B cell (primary cell): ENCODE results near the gene TXNDC17. TPM values are rescaled to one million over a fixed set of nuclear protein-coding genes. Genes with fewer than 3 reads are reported as not detected.

Experiments used
- ATAC-seq: fragments of 200-7000 bp; cut with Tn5 transposase; one replicate; pipeline ENCODE4 v1.10.0; 2021; ENCODE audit warnings: low read depth, mild to moderate bottlenecking, moderate number of reproducible peaks, moderate library complexity
- CTCF ChIA-PET: fragments of 350-600 bp; sonication (Branson Sonifier 250); formaldehyde crosslinking; loops from one replicate; lab custom pipeline; 2021; ENCODE audit warnings: antibody characterized with exemption, inconsistent platforms; lab: Charles Lee
- POLR2A ChIA-PET: fragments of 350-600 bp; sonication (Branson Sonifier 250); formaldehyde crosslinking; loops from one replicate; lab custom pipeline; 2021; ENCODE audit warnings: antibody characterized with exemption; lab: Charles Lee
- DNase-seq: peaks from one replicate; pipeline ENCODE4 v3.0.0; 2013
- H2AFZ ChIP-seq: 2 replicates; pipeline ENCODE4 v1.6.1; 2012; ENCODE audit warnings: mild to moderate bottlenecking, low read depth, low read length; ENCODE audit not compliant: insufficient read depth, poor library complexity, severe bottlenecking
- H3K27ac ChIP-seq, 2 donors: 1 replicate in 1 of 2; 2 replicates in 1 of 2; pipeline ENCODE4 v1.5.1; 2012 to 2013; ENCODE audit warnings: low read length in 2 of 2, mild to moderate bottlenecking in 2 of 2, moderate library complexity in 1 of 2
- H3K27me3 ChIP-seq, 4 experiments: fragments of 200-600 bp in 1 of 4; sonication (generic) in 1 of 4; replicated peaks in 1 of 4; 1 replicate in 2 of 4; 2 replicates in 2 of 4; pipeline versions ENCODE4 v1.6.1 to v1.7.0; 2013 to 2016; ENCODE audit warnings: low read length in 3 of 4, mild to moderate bottlenecking in 2 of 4, mixed read lengths in 1 of 4, moderate library complexity in 1 of 4; ENCODE audit not compliant: insufficient read depth in 4 of 4, control insufficient read depth in 3 of 4; ENCODE audit errors: control extremely low read depth in 1 of 4
- H3K36me3 ChIP-seq, 2 experiments: replicated peaks in 1 of 2; 1 replicate in 1 of 2; 2 replicates in 1 of 2; pipeline versions ENCODE4 v1.6.1 to v1.7.1; 2013; ENCODE audit warnings: low read length in 1 of 2; ENCODE audit not compliant: insufficient read depth in 2 of 2, control insufficient read depth in 1 of 2; ENCODE audit errors: control extremely low read depth in 1 of 2, extremely low read depth in 1 of 2
- H3K4me1 ChIP-seq, 2 donors: fragments of 200-600 bp in 1 of 2; sonication (generic) in 1 of 2; 1 replicate in 1 of 2; 2 replicates in 1 of 2; pipeline versions ENCODE4 v1.5.1 to v1.6.1; 2013 to 2017; ENCODE audit warnings: low read length in 2 of 2; ENCODE audit not compliant: control insufficient read depth in 2 of 2, insufficient read depth in 2 of 2
- H3K4me2 ChIP-seq: replicated peaks from 2 replicates; pipeline ENCODE3; 2012; ENCODE audit warnings: mild to moderate bottlenecking, low read depth, low read length; ENCODE audit not compliant: poor library complexity, severe bottlenecking
- H3K4me3 ChIP-seq, 5 experiments: fragments of 200-600 bp in 1 of 5; sonication (generic) in 1 of 5; 1 replicate in 3 of 5; 2 replicates in 2 of 5; pipeline versions ENCODE4 v1.5.1 to v1.7.0; 2011 to 2016; ENCODE audit warnings: low read length in 4 of 5, mild to moderate bottlenecking in 4 of 5, low read depth in 2 of 5, control low read depth in 1 of 5, moderate library complexity in 1 of 5; ENCODE audit not compliant: insufficient read depth in 1 of 5; ENCODE audit errors: control extremely low read depth in 1 of 5, extremely low read depth in 1 of 5
- H3K79me2 ChIP-seq: fragments of 200-600 bp; sonication (generic); one replicate; pipeline ENCODE4 v1.6.0; 2016; ENCODE audit warnings: low read length; ENCODE audit not compliant: control insufficient read depth, insufficient read depth
- H3K9ac ChIP-seq: fragments of 200-600 bp; sonication (generic); 2 replicates; pipeline ENCODE4 v1.6.1; 2017; ENCODE audit warnings: mild to moderate bottlenecking, low read length, moderate library complexity
- H3K9me3 ChIP-seq, 3 donors: one replicate each; pipeline versions ENCODE4 v1.6.1 to v1.7.1; 2013; ENCODE audit warnings: low read length in 2 of 3; ENCODE audit not compliant: control insufficient read depth in 2 of 3, insufficient read depth in 1 of 3; ENCODE audit errors: control extremely low read depth in 1 of 3
- H4K20me1 ChIP-seq: 2 replicates; pipeline ENCODE4 v1.6.0; 2012; ENCODE audit warnings: mild to moderate bottlenecking, low read length; ENCODE audit not compliant: insufficient read depth, control insufficient read depth, poor library complexity, severe bottlenecking
- H3K27ac Mint-ChIP-seq: one replicate; pipeline ENCODE4 v1.8.0; 2021; ENCODE audit warnings: mixed read lengths
- H3K27me3 Mint-ChIP-seq: one replicate; pipeline ENCODE4 v1.8.0; 2021; ENCODE audit warnings: mixed read lengths
- H3K4me1 Mint-ChIP-seq: one replicate; pipeline ENCODE4 v1.8.0; 2021; ENCODE audit warnings: mixed read lengths
- H3K4me3 Mint-ChIP-seq: one replicate; pipeline ENCODE4 v1.8.0; 2021; ENCODE audit warnings: mixed read lengths
- H3K9me3 Mint-ChIP-seq: one replicate; pipeline ENCODE4 v1.8.0; 2022; ENCODE audit warnings: mixed read lengths; ENCODE audit not compliant: insufficient read depth
- CTCF ChIP-seq: fragments of 200-600 bp; IDR thresholded peaks from one replicate; pipeline ENCODE4 v1.8.0; 2022; ENCODE audit warnings: antibody characterized with exemption, mild to moderate bottlenecking
- EZH2 ChIP-seq: IDR thresholded peaks from 2 replicates; pipeline ENCODE4 v1.6.1; 2012; ENCODE audit warnings: borderline replicate concordance, low read depth, mild to moderate bottlenecking, moderate library complexity, low read length; ENCODE audit not compliant: insufficient read depth, poor library complexity, severe bottlenecking
- WGBS: methylation state at CpG from one replicate; pipeline ENCODE4 v1.1.5; 2013; ENCODE audit warnings: missing lambda C conversion rate; ENCODE audit not compliant: insufficient coverage; 5-methylcytosine and 5-hydroxymethylcytosine counted together
- intact Hi-C: fragments of 100-400 bp; cut with micrococcal nuclease; formaldehyde crosslinking; loops from one replicate; pipeline ENCODE4 v1.10.0; 2022
- polyA plus RNA-seq: library from polyadenylated mRNA; depleted of rRNA; stranded (reverse); fragments of >200 nt; gene quantifications from 2 replicates; pipeline ENCODE4 v1.2.3, GENCODE V29; 2012
- total RNA-seq, 2 donors: library from RNA; stranded (reverse); fragments of 120-200 nt in 1 of 2; gene quantifications; 1 replicate in 1 of 2; 2 replicates in 1 of 2; pipeline versions ENCODE4 v1.2.3 to v1.2.4, GENCODE V29; 2013 to 2022

The TXNDC17 gene
- total and polyA plus RNA-seq, 2 donors (not counting 1 experiment from before 2014, with no cell fraction given) = 19.5 to 33.7 TPM

GRCh38 chr17:6675201-6675825, 34.5 kb downstream of the TXNDC17 start:
- Histone ChIP-seq H3K9me3 (no peaks in the 10 kb centered on the region), H3K27me3 (peaks cover 0 to 22% (median 6%) of the 10 kb centered on the region in 4 experiments), H3K79me2 (peaks cover 9% of the 10 kb centered on the region), H3K36me3 (no peaks in the 10 kb centered on the region), H3K4me2 (no peak overlapping the region), H2AFZ (no peak overlapping the region), H3K9ac (no peak overlapping the region), H4K20me1 (peaks cover 9% of the 10 kb centered on the region), H3K4me3 (no peak overlapping the region), H3K27ac (no peak overlapping the region), H3K4me1 (peaks cover 0 to 3% of the 10 kb centered on the region in 2 donors)
- 84% methylated on average over 8 of the region's 11 CpGs for WGBS
- H3K4me3 Mint-ChIP-seq = no peak overlapping the region
- peaks cover 13% of the 10 kb centered on the region for H3K27me3 Mint-ChIP-seq
- no peaks in the 10 kb centered on the region for H3K9me3 Mint-ChIP-seq
- no peak overlapping the region for H3K27ac Mint-ChIP-seq
- no peak for TF ChIP-seq EZH2
- CTCF ChIA-PET = no interaction called here
- ATAC-seq (no peak), DNase-seq (no peak)
- POLR2A ChIA-PET = interaction anchor here (0.6 kb wide), 1 partner anchor 18 kb away, joined by 3 read pairs; no protein-coding TSS in a partner anchor
- intact Hi-C loops = no loop called here
- H3K4me1 Mint-ChIP-seq = no peaks in the 10 kb centered on the region

GRCh38 chr17:6676802-6677157, 35.9 kb downstream of the TXNDC17 start:
- Histone ChIP-seq H3K36me3 (no peaks in the 10 kb centered on the region), H3K4me3 (no peak overlapping the region), H2AFZ (no peak overlapping the region), H3K27ac (no peak overlapping the region), H4K20me1 (no peaks in the 10 kb centered on the region), H3K4me1 (peaks cover 0 to 3% of the 10 kb centered on the region in 2 donors), H3K9me3 (no peaks in the 10 kb centered on the region), H3K9ac (no peak overlapping the region), H3K27me3 (peaks cover 0 to 22% (median 8%) of the 10 kb centered on the region in 4 experiments), H3K79me2 (peaks cover 2% of the 10 kb centered on the region), H3K4me2 (no peak overlapping the region)
- no peak for ATAC-seq
- Mint-ChIP-seq H3K4me1 (no peaks in the 10 kb centered on the region), H3K9me3 (no peaks in the 10 kb centered on the region), H3K27ac (no peak overlapping the region), H3K27me3 (peaks cover 17% of the 10 kb centered on the region), H3K4me3 (no peak overlapping the region)
- POLR2A ChIA-PET = no interaction called here
- WGBS = 75% methylated on average over 6 of the region's 6 CpGs
- intact Hi-C loops = no loop called here
- TF ChIP-seq EZH2 (no peak), CTCF (no peak)
- CTCF ChIA-PET = interaction anchor here (0.7 to 1.9 kb wide), 2 partner anchors 10 to 11 kb away, joined by 3 to 7 read pairs; no protein-coding TSS in a partner anchor
- DNase-seq = no peak
